Activated naive CD8-positive, alpha-beta T cell treated with anti-CD3 and anti-CD28 coated beads for 36 hours (primary cell): ENCODE data around the gene TOMM7. TPM values are rescaled to one million over a fixed set of nuclear protein-coding genes. Genes with fewer than 3 reads are reported as not detected.
"Not testable (repeated sequence)": the region's sequence is repeated elsewhere in the genome, so short reads cannot be mapped to it uniquely, and the experiment has no call there.

Experiments used
- DNase-seq: peaks from one replicate; pipeline ENCODE4 v3.0.0; 2021
- H3K27ac Mint-ChIP-seq: one replicate; pipeline ENCODE4 v1.8.0; 2022; ENCODE audit warnings: mild to moderate bottlenecking, moderate library complexity, mixed read lengths
- H3K27me3 Mint-ChIP-seq: one replicate; pipeline ENCODE4 v1.8.0; 2022; ENCODE audit warnings: mild to moderate bottlenecking, mixed read lengths
- H3K36me3 Mint-ChIP-seq: one replicate; pipeline ENCODE4 v1.8.0; 2021; ENCODE audit warnings: mild to moderate bottlenecking, mixed read lengths
- H3K4me1 Mint-ChIP-seq: one replicate; pipeline ENCODE4 v1.8.0; 2021; ENCODE audit warnings: mixed read lengths
- H3K4me3 Mint-ChIP-seq: one replicate; pipeline ENCODE4 v1.8.0; 2022; ENCODE audit warnings: mild to moderate bottlenecking, moderate library complexity, mixed read lengths
- H3K9me3 Mint-ChIP-seq: one replicate; pipeline ENCODE4 v1.8.0; 2022; ENCODE audit warnings: mixed read lengths
- total RNA-seq, 2 experiments: library from RNA; stranded (reverse); gene quantifications; one replicate each; pipeline ENCODE4 v1.2.3, GENCODE V29; 2021

TOMM7 gene
- total RNA-seq, 2 experiments from 2014 or later, result 249 to 257 TPM

GRCh38 chr7:22790640-22791039 lies 32.0 kb downstream of the TOMM7 start:
- H3K36me3 Mint-ChIP-seq, H3K4me3 Mint-ChIP-seq, DNase-seq, H3K27me3 Mint-ChIP-seq, H3K27ac Mint-ChIP-seq, H3K9me3 Mint-ChIP-seq, H3K4me1 Mint-ChIP-seq: not testable (repeated sequence)

GRCh38 chr7:22787951-22788350 lies 34.7 kb downstream of the TOMM7 start:
- H3K9me3 Mint-ChIP-seq, result no peaks in the 10 kb centered on the region
- no peak overlapping the region for H3K27ac Mint-ChIP-seq
- no peak for DNase-seq
- H3K4me3 Mint-ChIP-seq, result no peak overlapping the region
- no peaks in the 10 kb centered on the region for H3K27me3 Mint-ChIP-seq
- no peaks in the 10 kb centered on the region for H3K36me3 Mint-ChIP-seq
- H3K4me1 Mint-ChIP-seq, result no peaks in the 10 kb centered on the region

- H3K4me3 Mint-ChIP-seq, result no peak overlapping the region
- no peaks in the 10 kb centered on the region for H3K9me3 Mint-ChIP-seq
- H3K27me3 Mint-ChIP-seq, result no peaks in the 10 kb centered on the region
- no peak overlapping the region for H3K27ac Mint-ChIP-seq
- no peaks in the 10 kb centered on the region for H3K4me1 Mint-ChIP-seq
- H3K36me3 Mint-ChIP-seq, result no peaks in the 10 kb centered on the region
- no peak for DNase-seq
These were observed 36.2 kb downstream of the TOMM7 start for GRCh38 chr7:22786290-22786932.

- H3K36me3 Mint-ChIP-seq, result no peaks in the 10 kb centered on the region
- no peak overlapping the region for H3K27ac Mint-ChIP-seq
- H3K4me1 Mint-ChIP-seq, result no peaks in the 10 kb centered on the region
- H3K4me3 Mint-ChIP-seq, result no peak overlapping the region
- no peaks in the 10 kb centered on the region for H3K27me3 Mint-ChIP-seq
- H3K9me3 Mint-ChIP-seq, result no peaks in the 10 kb centered on the region
- no peak for DNase-seq
These were observed 38.3 kb downstream of the TOMM7 start for GRCh38 chr7:22784346-22784745.

- Mint-ChIP-seq H3K36me3 (no peaks in the 10 kb centered on the region), H3K4me1 (no peaks in the 10 kb centered on the region), H3K27me3 (no peaks in the 10 kb centered on the region), H3K4me3 (no peak overlapping the region), H3K9me3 (no peaks in the 10 kb centered on the region), H3K27ac (no peak overlapping the region)
- DNase-seq, result no peak
These were observed 39.2 kb downstream of the TOMM7 start for GRCh38 chr7:22783421-22783820.

GRCh38 chr7:22782616-22783232 lies 39.9 kb downstream of the TOMM7 start:
- H3K36me3 Mint-ChIP-seq, result no peaks in the 10 kb centered on the region
- H3K4me1 Mint-ChIP-seq, result no peaks in the 10 kb centered on the region
- no peak overlapping the region for H3K4me3 Mint-ChIP-seq
- DNase-seq, result peak; percentile 62
- H3K27me3 Mint-ChIP-seq, result no peaks in the 10 kb centered on the region
- no peak overlapping the region for H3K27ac Mint-ChIP-seq
- H3K9me3 Mint-ChIP-seq, result no peaks in the 10 kb centered on the region

GRCh38 chr7:22781230-22781711 lies 41.4 kb downstream of the TOMM7 start:
- Mint-ChIP-seq H3K4me3 (no peak overlapping the region), H3K27ac (no peak overlapping the region)

GRCh38 chr7:22779730-22780323 lies 42.8 kb downstream of the TOMM7 start:
- not testable (repeated sequence) for DNase-seq, H3K36me3 Mint-ChIP-seq, H3K4me3 Mint-ChIP-seq, H3K9me3 Mint-ChIP-seq, H3K27ac Mint-ChIP-seq, H3K4me1 Mint-ChIP-seq, H3K27me3 Mint-ChIP-seq

More at GRCh38 chr7:22781230-22781711, 41.4 kb downstream of the TOMM7 start:
- Mint-ChIP-seq H3K36me3 (no peaks in the 10 kb centered on the region), H3K27me3 (no peaks in the 10 kb centered on the region), H3K4me1 (no peaks in the 10 kb centered on the region), H3K9me3 (no peaks in the 10 kb centered on the region)
- DNase-seq, result no peak

- Mint-ChIP-seq H3K9me3 (no peaks in the 10 kb centered on the region), H3K36me3 (no peaks in the 10 kb centered on the region), H3K4me1 (no peaks in the 10 kb centered on the region), H3K27me3 (peaks cover 11% of the 10 kb centered on the region), H3K27ac (no peak overlapping the region), H3K4me3 (no peak overlapping the region)
- no peak for DNase-seq
These were observed 45.7 kb downstream of the TOMM7 start for GRCh38 chr7:22776964-22777363.

- Mint-ChIP-seq H3K27ac (no peak overlapping the region), H3K27me3 (peaks cover 21% of the 10 kb centered on the region), H3K36me3 (no peaks in the 10 kb centered on the region), H3K4me1 (no peaks in the 10 kb centered on the region), H3K4me3 (no peak overlapping the region), H3K9me3 (no peaks in the 10 kb centered on the region)
- DNase-seq, result no peak
These were observed 49.8 kb downstream of the TOMM7 start for GRCh38 chr7:22772885-22773284.

- no peak overlapping the region for H3K4me3 Mint-ChIP-seq
- peaks cover 30% of the 10 kb centered on the region for H3K27me3 Mint-ChIP-seq
- no peak overlapping the region for H3K27ac Mint-ChIP-seq
- no peaks in the 10 kb centered on the region for H3K36me3 Mint-ChIP-seq
- H3K4me1 Mint-ChIP-seq, result no peaks in the 10 kb centered on the region
- DNase-seq, result no peak
- no peaks in the 10 kb centered on the region for H3K9me3 Mint-ChIP-seq
These were observed 50.8 kb downstream of the TOMM7 start for GRCh38 chr7:22771872-22772228.

GRCh38 chr7:22771194-22771871 lies 51.3 kb downstream of the TOMM7 start:
- H3K9me3 Mint-ChIP-seq, result no peaks in the 10 kb centered on the region
- peaks cover 31% of the 10 kb centered on the region for H3K27me3 Mint-ChIP-seq
- no peak overlapping the region for H3K4me3 Mint-ChIP-seq
- DNase-seq, result no peak
- no peak overlapping the region for H3K27ac Mint-ChIP-seq
- no peaks in the 10 kb centered on the region for H3K4me1 Mint-ChIP-seq
- H3K36me3 Mint-ChIP-seq, result no peaks in the 10 kb centered on the region

GRCh38 chr7:22765609-22766008 lies 57.0 kb downstream of the TOMM7 start:
- Mint-ChIP-seq H3K9me3 (no peaks in the 10 kb centered on the region), H3K36me3 (no peaks in the 10 kb centered on the region), H3K4me1 (no peaks in the 10 kb centered on the region), H3K27ac (no peak overlapping the region), H3K27me3 (peaks cover 47% of the 10 kb centered on the region), H3K4me3 (no peak overlapping the region)
- no peak for DNase-seq
